HepG2 (cell line): ENCODE measurements around the gene TMEM131. TPM values are rescaled to one million over a fixed set of nuclear protein-coding genes. Genes with fewer than 3 reads are reported as not detected.

Experiments
- ATAC-seq: fragments of 200-7000 bp; cut with Tn5 transposase; 3 replicates; pipeline ENCODE4 v1.9.1; 2020; ENCODE audit warnings: mild to moderate bottlenecking, moderate library complexity
- BruUV-seq: library from RNA; stranded (reverse); fragments of 400-500 nt; replicated peaks from 2 replicates; lab custom pipeline; 2021; lab: Mats Ljungman, UMichigan
- CTCF ChIA-PET: fragments of 300-600 bp; formaldehyde crosslinking; extraction: SDS; loops from one replicate; lab custom pipeline; 2021; ENCODE audit warnings: low total read pairs, inconsistent platforms, low intra/inter-chr PET ratio; lab: Yijun Ruan, JAX
- POLR2A ChIA-PET: fragments of 350-600 bp; sonication (Branson Sonifier 250); formaldehyde crosslinking; loops from one replicate; lab custom pipeline; 2020; ENCODE audit warnings: antibody characterized with exemption, inconsistent platforms; lab: Yijun Ruan, JAX
- DNase-seq: peaks from one replicate; pipeline ENCODE4 v3.0.0-alpha.2; 2015; ENCODE audit warnings: low spot score
- FAIRE-seq: peaks from 3 replicates; lab custom pipeline; 2011; peaks lifted over from hg19 to GRCh38; lab: Jason Lieb, UNC
- H2AFZ ChIP-seq: one replicate; pipeline ENCODE4 v1.6.1; 2011; ENCODE audit warnings: low read length, inconsistent platforms
- H3K27ac ChIP-seq: fragments of 300-600 bp; 3 replicates; pipeline ENCODE4 v1.8.0; 2011; ENCODE audit warnings: mixed run types, mild to moderate bottlenecking, mixed read lengths, low read length, inconsistent platforms; ENCODE audit not compliant: insufficient read depth; ENCODE audit errors: extremely low read length
- H3K27me3 ChIP-seq, 2 experiments: fragments of 200-600 bp in 1 of 2; 2 replicates in 1 of 2; 3 replicates in 1 of 2; pipeline versions ENCODE4 v1.6.0 to v1.8.0; 2011; ENCODE audit warnings: low read length in 2 of 2, mild to moderate bottlenecking in 2 of 2, moderate library complexity in 2 of 2, inconsistent platforms in 1 of 2; ENCODE audit not compliant: insufficient read depth in 2 of 2, control insufficient read depth in 1 of 2
- H3K36me3 ChIP-seq, 2 experiments: fragments of 200-600 bp in 1 of 2; replicated peaks in 1 of 2; 2 replicates in 1 of 2; 3 replicates in 1 of 2; pipeline versions ENCODE4 v1.5.1 to v1.8.0; 2011; ENCODE audit warnings: low read length in 2 of 2, inconsistent platforms in 1 of 2; ENCODE audit not compliant: insufficient read depth in 2 of 2, control insufficient read depth in 1 of 2
- H3K4me1 ChIP-seq: 2 replicates; pipeline ENCODE4 v1.5.1; 2012; ENCODE audit warnings: low read length, inconsistent platforms; ENCODE audit not compliant: insufficient read depth
- H3K4me2 ChIP-seq: 2 replicates; pipeline ENCODE4 v1.6.0; 2011; ENCODE audit warnings: low read depth, low read length, inconsistent platforms
- H3K4me3 ChIP-seq, 3 experiments: fragments of 200-600 bp in 1 of 3; sonication (generic), shearing (Covaris generic) in 1 of 3; replicated peaks in 1 of 3; 2 replicates each; pipeline ENCODE4 v1.5.1; 2011 to 2016; ENCODE audit warnings: low read length in 3 of 3, inconsistent platforms in 2 of 3, low read depth in 2 of 3, mild to moderate bottlenecking in 2 of 3, control low read depth in 1 of 3, mixed read lengths in 1 of 3; ENCODE audit not compliant: insufficient read depth in 1 of 3
- H3K79me2 ChIP-seq: one replicate; pipeline ENCODE4 v1.6.1; 2011; ENCODE audit warnings: low read length, inconsistent platforms; ENCODE audit not compliant: insufficient read depth
- H3K9ac ChIP-seq: 2 replicates; pipeline ENCODE4 v1.6.0; 2011; ENCODE audit warnings: mild to moderate bottlenecking, low read depth, low read length, inconsistent platforms; ENCODE audit not compliant: insufficient read depth
- H3K9me3 ChIP-seq: 2 replicates; pipeline ENCODE4 v1.5.1; 2012; ENCODE audit warnings: mild to moderate bottlenecking, low read length
- H4K20me1 ChIP-seq: 2 replicates; pipeline ENCODE4 v1.6.0; 2011; ENCODE audit warnings: inconsistent platforms, mild to moderate bottlenecking, low read length, moderate library complexity; ENCODE audit not compliant: insufficient read depth
- CCDC6 ChIP-seq: sonication (generic); formaldehyde crosslinking; IDR thresholded peaks from 2 replicates; pipeline ENCODE4 v1.8.1; 2022; ENCODE audit warnings: mild to moderate bottlenecking, missing genetic modification reagents, moderate library complexity
- FOXJ3 ChIP-seq: sonication (generic); formaldehyde crosslinking; IDR thresholded peaks from 2 replicates; pipeline ENCODE4 v1.4.0; 2020; ENCODE audit warnings: missing genetic modification reagents, mild to moderate bottlenecking, borderline replicate concordance
- KDM4B ChIP-seq: sonication (generic); formaldehyde crosslinking; IDR thresholded peaks from 2 replicates; pipeline ENCODE4 v1.4.0; 2020; ENCODE audit warnings: missing genetic modification reagents
- MTA3 ChIP-seq: sonication (generic); formaldehyde crosslinking; IDR thresholded peaks from 2 replicates; pipeline ENCODE4 v1.4.0; 2020; ENCODE audit warnings: missing genetic modification reagents
- NCOA1 ChIP-seq: sonication (generic); formaldehyde crosslinking; IDR thresholded peaks from 2 replicates; pipeline ENCODE4 v1.9.0; 2021; ENCODE audit warnings: missing genetic modification reagents
- RXRB ChIP-seq: IDR thresholded peaks from 2 replicates; pipeline ENCODE4 v1.6.1; 2016; ENCODE audit warnings: borderline replicate concordance, missing genetic modification reagents, missing compliant biosample characterization
- TBL1XR1 ChIP-seq: fragments of 150-350 bp; IDR thresholded peaks from 2 replicates; pipeline ENCODE4 v1.6.1; 2014; ENCODE audit warnings: borderline replicate concordance, low read length; ENCODE audit not compliant: partially characterized antibody
- YEATS2 ChIP-seq: sonication (generic); formaldehyde crosslinking; IDR thresholded peaks from 2 replicates; pipeline ENCODE4 v1.4.0; 2020; ENCODE audit warnings: missing genetic modification reagents, borderline replicate concordance
- YEATS4 ChIP-seq: sonication (generic); formaldehyde crosslinking; IDR thresholded peaks from 2 replicates; pipeline ENCODE4 v1.4.0; 2020; ENCODE audit warnings: missing genetic modification reagents, borderline replicate concordance
- ZBTB21 ChIP-seq: sonication (generic); formaldehyde crosslinking; IDR thresholded peaks from 2 replicates; pipeline ENCODE4 v1.4.0; 2020; ENCODE audit warnings: missing genetic modification reagents
- ZFP1 ChIP-seq: IDR thresholded peaks from 2 replicates; pipeline ENCODE4 v1.6.1; 2016
- ZNF253 ChIP-seq: sonication (generic); formaldehyde crosslinking; IDR thresholded peaks from 2 replicates; pipeline ENCODE4 v1.8.0; 2022; ENCODE audit warnings: mild to moderate bottlenecking, missing genetic modification reagents, borderline replicate concordance
- ZNF34 ChIP-seq: sonication (generic); formaldehyde crosslinking; IDR thresholded peaks from 2 replicates; pipeline ENCODE4 v1.4.0; 2020; ENCODE audit warnings: mild to moderate bottlenecking, missing genetic modification reagents, borderline replicate concordance
- WGBS: methylation state at CpG from one replicate; pipeline ENCODE4 v1.1.6; 2017; ENCODE audit warnings: low lambda C conversion rate; 5-methylcytosine and 5-hydroxymethylcytosine counted together
- in situ Hi-C: cut with HindIII; loops from 2 replicates; pipeline ENCODE4 v1.10.0; 2017; ENCODE audit warnings: low pct_unique_long_range_greater_than_20kb; ENCODE audit not compliant: extremely low pct_ligation_motif_present
- intact Hi-C: fragments of 100-400 bp; cut with micrococcal nuclease; formaldehyde crosslinking; loops from one replicate; pipeline ENCODE4 v1.10.0; 2022; ENCODE audit not compliant: unreplicated experiment
- polyA plus RNA-seq, 8 experiments: library from polyadenylated mRNA; depleted of rRNA in 3 of 8; stranded (reverse) in 7 of 8; unstranded in 1 of 8; fragments of >200 nt; fragmentation: Illumina TruSeq in 4 of 8; extraction: Trizol in 4 of 8; gene quantifications; 2 replicates each; pipeline versions ENCODE4 v1.2.1 to v1.2.3, GENCODE V29; 2011 to 2016; ENCODE audit warnings: low read depth in 4 of 8, missing spikeins in 1 of 8, mixed read lengths in 1 of 8; ENCODE audit not compliant: insufficient read depth in 1 of 8
- total RNA-seq, 5 experiments: library from RNA; depleted of rRNA; stranded (reverse); fragments of >200 nt; fragmentation: Illumina TruSeq; extraction: Trizol; gene quantifications; 2 replicates each; pipeline ENCODE4 v1.2.3, GENCODE V29; 2016; ENCODE audit warnings: low read depth in 1 of 5
- TF ChIP-seq, protein P1 (sequence below): sonication (generic); formaldehyde crosslinking; conservative IDR thresholded peaks from 2 replicates; pipeline ENCODE4 v1.8.0; 2022; ENCODE audit warnings: mild to moderate bottlenecking, moderate library complexity, missing genetic modification reagents

The TMEM131 gene
- total and polyA plus RNA-seq, 2 of the 13 experiments (the other 11 are each of a cell fraction or from before 2014, with no cell fraction given) = 17.9 to 19.5 TPM

DNA sequence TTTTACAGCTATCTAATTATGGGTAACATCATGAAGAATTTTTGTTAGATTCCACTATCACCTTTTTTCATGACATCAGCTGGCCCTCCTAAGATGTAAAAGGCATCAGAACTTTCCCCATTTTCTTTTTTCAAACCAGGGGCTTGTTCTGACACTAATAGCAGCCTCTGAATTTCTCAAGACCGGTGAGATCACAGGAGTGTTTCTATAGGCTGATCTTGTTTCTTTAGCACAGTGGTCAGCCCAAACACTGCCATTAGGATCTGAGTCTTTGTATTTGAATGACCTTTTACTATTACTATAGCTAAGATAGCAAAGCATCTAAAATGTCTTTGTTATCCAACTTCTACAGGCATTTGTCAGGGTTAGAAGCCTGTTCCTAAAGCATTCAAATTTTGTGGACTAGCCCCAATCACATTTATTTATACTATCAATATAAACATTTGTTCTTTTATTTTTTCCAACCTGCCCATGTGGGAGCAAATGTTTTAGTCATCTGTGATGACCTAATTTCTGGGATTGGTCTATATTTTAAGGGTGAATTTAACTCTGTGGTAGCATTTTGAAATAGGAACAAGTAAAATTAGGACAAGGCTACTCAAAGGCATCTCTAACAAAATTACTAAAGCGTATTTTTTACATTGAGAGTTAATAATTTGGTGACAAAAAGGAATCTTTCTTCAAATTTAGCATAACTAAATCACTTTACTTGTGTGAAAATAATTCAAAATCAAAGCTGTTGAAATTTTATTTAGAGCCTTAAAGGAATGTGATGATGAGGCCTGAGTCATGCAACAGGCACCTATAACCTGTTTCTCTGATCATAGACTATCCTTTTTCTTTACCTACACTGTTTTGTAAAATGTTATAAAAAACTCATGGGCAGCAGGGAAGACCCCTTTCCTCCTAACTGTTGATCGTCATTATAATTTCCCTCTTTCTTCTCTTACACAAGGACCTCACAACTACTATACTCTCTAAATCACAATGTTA is 243.1 kb downstream of the TMEM131 start (continued):
- TF ChIP-seq NCOA1 (CRISPR knock-in tag) (no peak), CCDC6 (CRISPR knock-in tag) (no peak)

DNA sequence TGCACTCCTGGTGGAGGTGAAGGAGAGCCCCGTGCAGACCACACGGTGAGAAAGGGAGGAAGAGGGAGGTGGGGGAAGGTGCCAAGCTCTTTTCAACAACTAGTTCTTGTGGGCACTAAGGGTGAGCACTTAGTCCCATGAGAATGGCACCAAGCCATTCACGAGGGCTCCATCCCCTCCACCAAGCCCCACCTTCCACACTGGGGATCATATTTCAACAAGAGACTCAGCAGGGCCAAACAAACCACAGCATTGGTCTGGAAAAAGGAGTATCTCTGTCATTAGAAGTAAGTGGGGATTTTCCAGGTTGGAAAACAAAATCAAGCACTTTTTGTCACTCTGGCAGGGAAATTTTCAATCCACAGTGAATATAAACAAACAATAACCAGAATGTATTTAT is 244.0 kb downstream of the TMEM131 start:
- Histone ChIP-seq H3K36me3 (peaks cover 5 to 16% of the 10 kb centered on the region in 2 experiments; a peak in 4 of 5 replicates), H4K20me1 (no peaks in the 10 kb centered on the region), H3K4me3 (no peak overlapping the region), H2AFZ (no peak overlapping the region), H3K9me3 (no peaks in the 10 kb centered on the region), H3K79me2 (no peaks in the 10 kb centered on the region), H3K27me3 (no peaks in the 10 kb centered on the region), H3K27ac (no peak overlapping the region), H3K4me1 (no peaks in the 10 kb centered on the region), H3K4me2 (no peak overlapping the region), H3K9ac (no peak overlapping the region)
- no TSS peak for BruUV-seq
- ATAC-seq = no peak
- ChIA-PET CTCF (no interaction called here), POLR2A (no interaction called here)
- no peak for FAIRE-seq
- in situ Hi-C loops (no loop called here), intact Hi-C loops (no loop called here)
- TF ChIP-seq YEATS2 (no peak), YEATS4 (CRISPR knock-in tag) (no peak), ZFP1 (CRISPR knock-in tag) (no peak), ZNF253 (CRISPR knock-in tag) (no peak), ZBTB21 (no peak), ZNF34 (CRISPR knock-in tag) (no peak), RXRB (no peak), MTA3 (CRISPR knock-in tag) (no peak), TBL1XR1 (no peak), KDM4B (CRISPR knock-in tag) (no peak), FOXJ3 (no peak)
- TF ChIP-seq, protein P1, sequence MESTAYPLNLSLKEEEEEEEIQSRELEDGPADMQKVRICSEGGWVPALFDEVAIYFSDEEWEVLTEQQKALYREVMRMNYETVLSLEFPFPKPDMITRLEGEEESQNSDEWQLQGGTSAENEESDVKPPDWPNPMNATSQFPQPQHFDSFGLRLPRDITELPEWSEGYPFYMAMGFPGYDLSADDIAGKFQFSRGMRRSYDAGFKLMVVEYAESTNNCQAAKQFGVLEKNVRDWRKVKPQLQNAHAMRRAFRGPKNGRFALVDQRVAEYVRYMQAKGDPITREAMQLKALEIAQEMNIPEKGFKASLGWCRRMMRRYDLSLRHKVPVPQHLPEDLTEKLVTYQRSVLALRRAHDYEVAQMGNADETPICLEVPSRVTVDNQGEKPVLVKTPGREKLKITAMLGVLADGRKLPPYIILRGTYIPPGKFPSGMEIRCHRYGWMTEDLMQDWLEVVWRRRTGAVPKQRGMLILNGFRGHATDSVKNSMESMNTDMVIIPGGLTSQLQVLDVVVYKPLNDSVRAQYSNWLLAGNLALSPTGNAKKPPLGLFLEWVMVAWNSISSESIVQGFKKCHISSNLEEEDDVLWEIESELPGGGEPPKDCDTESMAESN (CRISPR knock-in tag) = no peak
- DNase-seq = no peak
- 86% methylated on average over 3 of the region's 3 CpGs for WGBS
